ENCODE measurements around the gene BANF2.

Gene BANF2

DNA sequence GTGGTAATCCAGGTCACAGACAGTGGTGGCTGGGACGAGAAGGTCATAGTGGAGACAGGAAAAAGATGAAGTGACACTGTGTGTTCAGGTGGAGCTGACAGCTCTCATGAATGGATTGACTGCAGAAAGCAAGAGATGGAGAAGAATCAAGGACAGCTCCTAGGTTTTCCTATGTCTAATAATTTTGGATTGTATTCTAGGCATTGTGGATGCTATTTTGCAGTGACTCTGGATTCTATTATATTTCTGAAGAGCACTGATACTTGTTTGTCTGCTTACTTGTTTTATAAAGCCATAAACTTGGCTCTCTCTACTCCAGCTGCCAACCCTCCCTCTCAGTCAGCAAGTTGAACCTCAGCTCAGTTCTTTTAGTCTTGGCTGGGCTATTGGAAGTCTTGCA is 58.7 kb downstream of the BANF2 start:
- TF ChIP-seq, protein P1, sequence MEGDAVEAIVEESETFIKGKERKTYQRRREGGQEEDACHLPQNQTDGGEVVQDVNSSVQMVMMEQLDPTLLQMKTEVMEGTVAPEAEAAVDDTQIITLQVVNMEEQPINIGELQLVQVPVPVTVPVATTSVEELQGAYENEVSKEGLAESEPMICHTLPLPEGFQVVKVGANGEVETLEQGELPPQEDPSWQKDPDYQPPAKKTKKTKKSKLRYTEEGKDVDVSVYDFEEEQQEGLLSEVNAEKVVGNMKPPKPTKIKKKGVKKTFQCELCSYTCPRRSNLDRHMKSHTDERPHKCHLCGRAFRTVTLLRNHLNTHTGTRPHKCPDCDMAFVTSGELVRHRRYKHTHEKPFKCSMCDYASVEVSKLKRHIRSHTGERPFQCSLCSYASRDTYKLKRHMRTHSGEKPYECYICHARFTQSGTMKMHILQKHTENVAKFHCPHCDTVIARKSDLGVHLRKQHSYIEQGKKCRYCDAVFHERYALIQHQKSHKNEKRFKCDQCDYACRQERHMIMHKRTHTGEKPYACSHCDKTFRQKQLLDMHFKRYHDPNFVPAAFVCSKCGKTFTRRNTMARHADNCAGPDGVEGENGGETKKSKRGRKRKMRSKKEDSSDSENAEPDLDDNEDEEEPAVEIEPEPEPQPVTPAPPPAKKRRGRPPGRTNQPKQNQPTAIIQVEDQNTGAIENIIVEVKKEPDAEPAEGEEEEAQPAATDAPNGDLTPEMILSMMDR (IDR thresholded peaks at IDR 0.05; ENCODE audit: control insufficient read depth, extremely low read depth, insufficient read depth): no peak
- H3K4me3 ChIP-seq (ENCODE audit: low read depth, low read length): no peak overlapping the region
- no peak for DNase-seq (ENCODE audit: low read depth)

DNA sequence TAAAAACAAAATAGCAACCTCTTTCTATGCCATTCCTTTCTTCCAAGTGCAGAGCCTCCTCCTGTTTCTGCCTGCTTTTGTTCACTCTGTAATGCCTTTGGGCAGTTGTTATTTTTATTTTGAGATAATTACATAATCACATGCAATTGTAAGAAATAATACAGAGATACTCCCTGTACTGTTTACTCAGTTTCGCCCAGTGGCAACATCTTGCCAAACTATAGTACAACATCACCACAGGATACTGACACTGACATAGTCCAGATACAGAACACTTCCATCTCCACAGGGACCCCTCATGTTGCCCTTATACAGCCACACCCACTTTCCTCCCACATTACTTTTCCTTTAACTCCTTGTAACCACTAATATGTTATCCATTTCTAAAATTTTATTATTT is 59.7 kb downstream of the BANF2 start:
- TF ChIP-seq, protein P1 (IDR thresholded peaks at IDR 0.05; ENCODE audit: control insufficient read depth, extremely low read depth, insufficient read depth): no peak
- no peak for DNase-seq (ENCODE audit: low read depth)
- H3K4me3 ChIP-seq (ENCODE audit: low read depth, low read length): no peak overlapping the region

DNA sequence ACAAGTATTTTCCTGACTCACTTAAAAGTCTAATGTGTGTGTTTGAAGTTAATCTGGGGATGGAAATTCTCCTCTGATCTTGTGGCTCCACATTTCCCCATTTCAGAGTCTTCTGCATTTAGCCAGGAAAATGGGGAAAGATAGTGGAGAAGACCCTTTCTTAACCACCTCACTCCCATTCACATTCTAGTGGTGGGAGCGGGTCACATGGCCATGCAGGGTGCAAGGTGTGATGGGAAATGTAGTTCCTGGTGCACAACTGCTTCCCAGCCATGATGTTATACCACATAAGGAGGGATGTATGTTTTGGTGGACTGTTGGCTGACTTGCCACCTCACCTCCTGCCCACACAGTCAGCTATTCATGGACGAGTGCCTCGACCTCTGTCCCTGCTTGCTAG is 61.8 kb downstream of the BANF2 start:
- no peak overlapping the region for H3K4me3 ChIP-seq (ENCODE audit: low read depth, low read length)
- no peak for DNase-seq (ENCODE audit: low read depth)

DNA sequence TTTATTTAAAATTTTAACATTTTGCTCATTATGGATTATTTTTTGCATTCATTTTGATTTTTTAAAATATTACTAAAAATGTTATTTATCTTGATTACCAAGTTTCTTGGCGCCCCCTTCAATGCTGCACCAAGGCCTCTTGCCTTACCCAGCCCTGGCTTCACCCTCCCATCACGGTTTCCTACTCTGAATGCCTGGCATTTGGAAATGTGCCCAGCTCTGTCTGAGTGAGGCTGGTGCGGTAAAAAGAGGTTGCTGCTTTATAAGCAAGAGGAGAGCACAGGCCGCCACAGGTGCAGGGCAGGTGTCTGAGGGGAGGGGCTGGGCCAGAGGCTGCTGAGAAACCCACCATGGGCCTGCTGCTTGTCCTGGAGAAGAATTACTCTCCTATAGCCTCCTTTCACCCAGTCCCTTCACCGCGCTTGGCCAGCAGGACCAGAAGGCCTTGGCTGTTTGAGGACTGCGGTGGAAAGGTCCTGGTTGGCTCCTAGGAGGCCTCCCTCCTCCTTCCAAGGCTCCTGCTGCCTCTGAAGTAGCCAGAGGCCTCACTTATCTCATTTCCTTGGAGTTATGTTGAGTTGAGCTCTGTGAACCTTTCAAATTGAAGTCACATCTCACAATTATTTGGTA is 62.6 kb downstream of the BANF2 start:
- no peak for DNase-seq (ENCODE audit: low read depth)
- TF ChIP-seq, protein P1 (IDR thresholded peaks at IDR 0.05; ENCODE audit: control insufficient read depth, extremely low read depth, insufficient read depth): no peak
- H3K4me3 ChIP-seq (ENCODE audit: low read depth, low read length): no peak overlapping the region

More for the DNA sequence above, 61.8 kb downstream of the BANF2 start:
- TF ChIP-seq, protein P1 (IDR thresholded peaks at IDR 0.05; ENCODE audit: control insufficient read depth, extremely low read depth, insufficient read depth): no peak

DNA sequence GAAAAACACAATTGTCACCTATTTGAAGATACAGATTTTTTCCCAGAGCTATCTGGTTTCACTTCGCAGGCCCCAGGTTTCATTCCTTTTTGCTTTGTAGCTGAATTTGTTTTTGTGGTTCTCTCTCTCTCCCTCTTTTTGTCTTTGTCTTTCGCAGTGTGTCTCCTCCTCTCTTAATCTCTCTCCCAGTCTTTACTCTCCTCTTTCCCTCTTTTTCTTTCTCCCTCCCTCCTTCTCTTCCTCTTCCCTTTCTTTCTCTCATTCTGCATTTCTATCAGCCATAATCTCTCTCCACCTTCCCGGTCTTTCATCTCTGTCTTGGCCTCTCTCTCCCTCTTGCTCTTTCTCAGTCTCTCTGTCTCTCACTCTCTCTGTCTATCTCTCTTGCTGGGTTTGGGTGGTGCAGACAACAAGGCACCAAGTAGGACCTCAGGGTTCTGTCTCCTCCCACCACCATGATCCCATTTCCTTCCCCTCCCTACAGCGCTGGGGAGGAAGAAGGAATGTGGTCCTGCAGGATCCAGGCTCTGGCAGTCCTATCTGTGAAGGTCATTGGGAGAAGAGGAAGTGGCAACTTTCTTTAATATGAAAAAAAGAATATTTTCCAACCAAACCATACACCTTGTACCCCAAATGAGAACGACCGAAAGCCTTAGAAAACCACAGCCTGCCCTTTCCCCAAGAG is 63.2 kb downstream of the BANF2 start:
- no peak overlapping the region for H3K4me3 ChIP-seq (ENCODE audit: low read depth, low read length)
- TF ChIP-seq, protein P1 (IDR thresholded peaks at IDR 0.05; ENCODE audit: control insufficient read depth, extremely low read depth, insufficient read depth): no peak
- no peak for DNase-seq (ENCODE audit: low read depth)

DNA sequence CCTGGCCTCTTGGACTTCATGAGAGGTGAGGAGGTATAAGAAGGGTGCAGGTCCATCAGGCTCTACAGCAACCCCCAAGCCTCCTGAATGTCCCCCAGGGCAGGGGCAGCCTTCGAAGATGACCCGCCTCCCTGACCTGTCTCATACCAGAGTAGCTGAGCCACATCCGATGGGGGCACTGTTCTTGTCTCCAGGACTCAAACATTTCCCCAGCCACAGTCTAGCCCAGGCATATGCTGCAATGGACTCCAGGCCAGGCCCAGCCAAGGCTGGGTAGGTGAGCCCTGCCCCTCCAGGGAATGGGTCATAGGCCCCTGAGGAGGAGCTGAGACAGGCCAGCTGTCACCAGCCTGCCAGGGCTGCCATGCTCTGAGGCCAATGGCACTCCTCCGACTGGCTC is 65.3 kb downstream of the BANF2 start:
- H3K4me3 ChIP-seq (ENCODE audit: low read depth, low read length): no peak overlapping the region
- TF ChIP-seq, protein P1 (IDR thresholded peaks at IDR 0.05; ENCODE audit: control insufficient read depth, extremely low read depth, insufficient read depth): no peak
- no peak for DNase-seq (ENCODE audit: low read depth)

Measured in LNCaP clone FGC (cell line).